Keratinocyte (primary cell): ENCODE measurements around the gene BABAM2. TPM values are rescaled to one million over a fixed set of nuclear protein-coding genes. Genes with fewer than 3 reads are reported as not detected.

Experiments
- DNase-seq: peaks from one replicate; pipeline ENCODE4 v3.0.0-alpha.2; 2011; ENCODE audit warnings: low read depth, missing footprints, low spot score
- FAIRE-seq: peaks from 2 replicates; lab custom pipeline; 2011; peaks lifted over from hg19 to GRCh38; lab: Jason Lieb, UNC
- H2AFZ ChIP-seq: 2 replicates; pipeline ENCODE4 v1.6.0; 2012; ENCODE audit warnings: low read length, control low read depth, inconsistent platforms; ENCODE audit not compliant: control insufficient read depth
- H3K27ac ChIP-seq: 2 replicates; pipeline ENCODE4 v1.5.1; 2011; ENCODE audit warnings: low read length; ENCODE audit not compliant: control insufficient read depth, insufficient read depth
- H3K27me3 ChIP-seq: 3 replicates; pipeline ENCODE4 v1.6.0; 2011; ENCODE audit warnings: low read length; ENCODE audit not compliant: control insufficient read depth, insufficient read depth; ENCODE audit errors: extremely low read depth
- H3K36me3 ChIP-seq, 2 experiments: 2 replicates in 1 of 2; 3 replicates in 1 of 2; pipeline ENCODE4 v1.5.1; 2011; ENCODE audit warnings: low read length in 2 of 2, mild to moderate bottlenecking in 1 of 2; ENCODE audit not compliant: control insufficient read depth in 2 of 2, insufficient read depth in 2 of 2; ENCODE audit errors: extremely low read depth in 1 of 2
- H3K4me1 ChIP-seq: 3 replicates; pipeline ENCODE4 v1.5.1; 2011; ENCODE audit warnings: low read length; ENCODE audit not compliant: control insufficient read depth, insufficient read depth; ENCODE audit errors: extremely low read depth
- H3K4me2 ChIP-seq: 3 replicates; pipeline ENCODE4 v1.6.0; 2011; ENCODE audit warnings: low read depth, low read length; ENCODE audit not compliant: control insufficient read depth, insufficient read depth; ENCODE audit errors: extremely low read depth
- H3K4me3 ChIP-seq, 3 experiments: fragments of 200-600 bp in 1 of 3; sonication (generic) in 1 of 3; 2 replicates in 2 of 3; 3 replicates in 1 of 3; pipeline ENCODE4 v1.5.1; 2011 to 2016; ENCODE audit warnings: low read length in 3 of 3, mild to moderate bottlenecking in 3 of 3, control low read depth in 2 of 3, inconsistent platforms in 1 of 3, low read depth in 1 of 3, mixed read lengths in 1 of 3, mixed run types in 1 of 3, moderate library complexity in 1 of 3; ENCODE audit not compliant: control insufficient read depth in 2 of 3, insufficient read depth in 2 of 3; ENCODE audit errors: extremely low read depth in 1 of 3
- H3K79me2 ChIP-seq: 2 replicates; pipeline ENCODE4 v1.6.0; 2012; ENCODE audit warnings: low read length; ENCODE audit not compliant: control insufficient read depth, insufficient read depth
- H3K9ac ChIP-seq: 3 replicates; pipeline ENCODE4 v1.6.0; 2011; ENCODE audit warnings: low read length; ENCODE audit not compliant: control insufficient read depth, insufficient read depth; ENCODE audit errors: extremely low read depth
- H3K9me1 ChIP-seq: 3 replicates; pipeline ENCODE4 v1.6.0; 2011; ENCODE audit warnings: low read length; ENCODE audit not compliant: control insufficient read depth, insufficient read depth; ENCODE audit errors: extremely low read depth
- H3K9me3 ChIP-seq: 2 replicates; pipeline ENCODE4 v1.5.1; 2012; ENCODE audit warnings: low read depth, low read length; ENCODE audit not compliant: control insufficient read depth
- H4K20me1 ChIP-seq: 3 replicates; pipeline ENCODE4 v1.6.0; 2011; ENCODE audit warnings: low read length; ENCODE audit not compliant: control insufficient read depth, insufficient read depth; ENCODE audit errors: extremely low read depth
- EZH2 ChIP-seq: IDR thresholded peaks from one replicate; pipeline ENCODE4 v1.6.1; 2012; ENCODE audit warnings: inconsistent platforms, mild to moderate bottlenecking, low read length, moderate library complexity
- dilution Hi-C: fragments of 300-500 bp; cut with MboI; formaldehyde crosslinking; loops from one replicate; pipeline ENCODE4 v1.7.0; 2020; ENCODE audit warnings: low sequenced_read_pairs; ENCODE audit not compliant: extremely low pct_ligation_motif_present
- polyA plus RNA-seq, 5 experiments: library from polyadenylated mRNA; depleted of rRNA in 3 of 5; stranded (reverse) in 3 of 5; stranded (forward) in 1 of 5; unstranded in 1 of 5; fragments of >200 nt; gene quantifications; 1 replicate in 1 of 5; 2 replicates in 3 of 5; 3 replicates in 1 of 5; pipeline versions ENCODE4 v1.2.1 to v1.2.3, GENCODE V29; 2011 to 2012; ENCODE audit warnings: missing spikeins in 2 of 5, low read depth in 1 of 5, low replicate concordance in 1 of 5
- TF ChIP-seq, protein P1 (sequence below), 3 experiments: IDR thresholded peaks in 1 of 3; conservative IDR thresholded peaks in 1 of 3; optimal IDR thresholded peaks in 1 of 3; 2 replicates in 2 of 3; 3 replicates in 1 of 3; pipeline versions ENCODE3 to v1.5.1; 2011; ENCODE audit warnings: low read length in 3 of 3, mild to moderate bottlenecking in 3 of 3, moderate library complexity in 2 of 3, control low read depth in 1 of 3, inconsistent platforms in 1 of 3; ENCODE audit not compliant: insufficient read depth in 2 of 3; ENCODE audit errors: extremely low read depth in 1 of 3

Gene BABAM2
- polyA plus RNA-seq, 1 donor (not counting 4 experiments of a cell fraction or from before 2014, with no cell fraction given): 29.8 TPM

DNA sequence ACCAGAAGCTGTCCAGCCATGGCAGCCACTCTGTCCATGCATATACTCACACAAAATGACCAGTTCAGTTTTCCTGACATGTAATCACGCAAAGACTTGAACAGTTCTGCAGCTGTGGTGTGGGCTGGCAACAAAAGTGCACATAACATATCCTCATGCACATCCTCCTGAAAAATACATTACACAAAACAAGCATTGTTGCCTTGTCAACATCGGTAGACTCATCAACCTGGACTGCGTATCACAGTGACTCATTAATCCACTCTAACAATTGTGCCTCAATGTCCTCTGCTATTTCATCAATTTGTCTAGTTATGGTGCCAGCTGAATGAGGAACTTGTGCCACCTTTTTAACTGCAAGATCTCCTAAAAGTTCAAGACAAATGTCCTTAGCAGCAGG is 19.8 kb upstream of the BABAM2 start:
- no peak overlapping the region for H3K4me3 ChIP-seq
- DNase-seq (no peak), FAIRE-seq (peak; percentile 56)
- H3K4me2 ChIP-seq: peak overlapping the region; percentile 8
- H4K20me1 ChIP-seq: no peaks in the 10 kb centered on the region
- H3K9me3 ChIP-seq: no peaks in the 10 kb centered on the region
- dilution Hi-C loops: no loop called here
- H3K27ac ChIP-seq: no peak overlapping the region
- no peak overlapping the region for H3K9ac ChIP-seq
- no peaks in the 10 kb centered on the region for H3K27me3 ChIP-seq
- H2AFZ ChIP-seq: no peak overlapping the region
- no peaks in the 10 kb centered on the region for H3K36me3 ChIP-seq
- no peaks in the 10 kb centered on the region for H3K9me1 ChIP-seq
- no peak for TF ChIP-seq EZH2
- TF ChIP-seq, protein P1, sequence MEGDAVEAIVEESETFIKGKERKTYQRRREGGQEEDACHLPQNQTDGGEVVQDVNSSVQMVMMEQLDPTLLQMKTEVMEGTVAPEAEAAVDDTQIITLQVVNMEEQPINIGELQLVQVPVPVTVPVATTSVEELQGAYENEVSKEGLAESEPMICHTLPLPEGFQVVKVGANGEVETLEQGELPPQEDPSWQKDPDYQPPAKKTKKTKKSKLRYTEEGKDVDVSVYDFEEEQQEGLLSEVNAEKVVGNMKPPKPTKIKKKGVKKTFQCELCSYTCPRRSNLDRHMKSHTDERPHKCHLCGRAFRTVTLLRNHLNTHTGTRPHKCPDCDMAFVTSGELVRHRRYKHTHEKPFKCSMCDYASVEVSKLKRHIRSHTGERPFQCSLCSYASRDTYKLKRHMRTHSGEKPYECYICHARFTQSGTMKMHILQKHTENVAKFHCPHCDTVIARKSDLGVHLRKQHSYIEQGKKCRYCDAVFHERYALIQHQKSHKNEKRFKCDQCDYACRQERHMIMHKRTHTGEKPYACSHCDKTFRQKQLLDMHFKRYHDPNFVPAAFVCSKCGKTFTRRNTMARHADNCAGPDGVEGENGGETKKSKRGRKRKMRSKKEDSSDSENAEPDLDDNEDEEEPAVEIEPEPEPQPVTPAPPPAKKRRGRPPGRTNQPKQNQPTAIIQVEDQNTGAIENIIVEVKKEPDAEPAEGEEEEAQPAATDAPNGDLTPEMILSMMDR (optimal IDR thresholded peaks at IDR 0.05 in 1 of 3, IDR thresholded peaks at IDR 0.05 in 1 of 3, conservative IDR thresholded peaks at IDR 0.05 in 1 of 3; ENCODE audit: extremely low read depth in 1 of 3, insufficient read depth in 2 of 3, low read length in 3 of 3): no peak
- no peaks in the 10 kb centered on the region for H3K79me2 ChIP-seq
- no peaks in the 10 kb centered on the region for H3K4me1 ChIP-seq

- no peak for TF ChIP-seq EZH2
- TF ChIP-seq, protein P1 (optimal IDR thresholded peaks at IDR 0.05 in 1 of 3, IDR thresholded peaks at IDR 0.05 in 1 of 3, conservative IDR thresholded peaks at IDR 0.05 in 1 of 3; ENCODE audit: extremely low read depth in 1 of 3, insufficient read depth in 2 of 3, low read length in 3 of 3): no peak
- no peak overlapping the region for H2AFZ ChIP-seq
- no peaks in the 10 kb centered on the region for H3K36me3 ChIP-seq
- no peaks in the 10 kb centered on the region for H4K20me1 ChIP-seq
- H3K4me1 ChIP-seq: no peaks in the 10 kb centered on the region
- no peak overlapping the region for H3K4me2 ChIP-seq
- H3K27ac ChIP-seq: no peak overlapping the region
- H3K9me3 ChIP-seq: peaks cover 3% of the 10 kb centered on the region
- H3K9me1 ChIP-seq: no peaks in the 10 kb centered on the region
- no peak overlapping the region for H3K4me3 ChIP-seq
- dilution Hi-C loops: no loop called here
- no peak for DNase-seq
- H3K27me3 ChIP-seq: no peaks in the 10 kb centered on the region
- H3K9ac ChIP-seq: no peak overlapping the region
- no peaks in the 10 kb centered on the region for H3K79me2 ChIP-seq
- FAIRE-seq: no peak
Measured at GRCh38 chr2:27871802-27872201, 18.7 kb upstream of the BABAM2 start.
